GM21737 (cell line): ENCODE results near the gene CST1.

Source experiments
- ATAC-seq: cut with Tn5 transposase; IDR thresholded peaks from one replicate; pipeline ENCODE4 v1.9.1; 2021; ENCODE audit warnings: mild to moderate bottlenecking, moderate library complexity; ENCODE audit not compliant: unreplicated experiment

Gene CST1

GRCh38 chr20:23710771-23711170 lies 40.0 kb downstream of the CST1 start:
- ATAC-seq = no peak

DNA sequence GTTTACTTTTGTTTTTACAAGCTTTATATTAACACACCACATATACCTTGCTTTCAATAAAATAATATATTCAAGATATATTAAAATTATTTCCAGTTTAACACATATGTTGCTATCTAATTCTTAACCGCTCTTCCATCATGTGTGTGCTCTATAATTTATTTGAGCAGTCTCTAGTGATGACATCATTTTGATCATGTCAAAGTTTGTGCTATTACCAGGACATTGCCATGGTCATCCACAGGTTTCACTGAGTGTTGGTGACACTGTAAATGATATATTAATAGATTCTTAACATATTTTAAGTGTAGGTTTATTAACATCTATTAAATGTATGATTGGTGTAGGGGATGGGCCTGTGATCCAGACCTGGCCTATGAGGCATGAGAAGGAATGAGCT lies 44.8 kb downstream of the CST1 start:
- ATAC-seq = no peak

- no peak for ATAC-seq
These were observed 48.7 kb downstream of the CST1 start for GRCh38 chr20:23702021-23702420.

- ATAC-seq = no peak
These were observed 49.8 kb downstream of the CST1 start for GRCh38 chr20:23700931-23701330.

GRCh38 chr20:23697947-23698346 lies 52.8 kb downstream of the CST1 start:
- ATAC-seq = no peak
